Measurements from ENCODE around the gene TMEM52B.

Gene TMEM52B

DNA sequence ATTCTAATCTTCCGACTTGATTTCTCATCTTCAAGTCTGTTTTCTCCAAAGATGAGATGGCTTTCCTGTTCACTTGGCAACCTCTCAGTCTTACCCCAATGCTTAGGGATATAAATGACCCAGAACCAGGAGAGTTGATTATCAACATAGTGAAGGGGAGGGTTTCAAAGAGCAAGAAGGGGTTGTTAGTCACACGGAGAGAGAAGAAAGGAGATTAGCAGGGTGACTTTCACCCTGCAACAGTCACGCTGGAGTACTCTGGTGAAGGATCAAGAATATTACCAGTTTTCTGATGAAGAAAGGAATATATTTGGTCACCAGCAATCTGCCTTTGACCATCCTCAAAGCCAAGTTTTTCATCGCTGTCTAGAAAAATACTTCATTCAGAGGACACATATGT, at the start of gene TMEM52B:
Gene TMEM52B, plus strand, starts transcription at position 212 of the 400 bp plus-strand sequence. CDS start 543 bp downstream, outside the sequence.
- no peak for DNase-seq

DNA sequence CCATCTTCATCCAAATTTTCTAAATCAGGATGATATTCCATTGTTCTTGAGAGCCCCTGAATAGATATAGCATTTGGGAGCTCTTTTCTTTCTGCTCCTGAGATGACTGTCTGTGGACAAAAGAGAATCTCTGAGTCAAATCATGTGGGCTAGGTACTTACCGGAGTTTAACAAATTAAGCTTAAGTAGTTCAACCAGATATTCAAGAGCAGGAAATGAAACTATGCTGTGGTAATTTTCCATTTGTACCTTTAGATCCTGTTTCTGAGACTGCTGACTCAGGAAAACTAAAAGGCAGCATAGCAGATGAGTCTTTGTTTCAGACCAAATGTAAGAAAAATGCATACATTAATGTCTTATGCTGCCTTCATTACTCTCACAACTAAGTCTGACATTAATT, 48.8 kb upstream of the TMEM52B start, which contains the start of gene CLEC7A:
Gene CLEC7A, minus strand, starts transcription at position 158 of the 400 bp plus-strand sequence. Its CDS starts 117 bp downstream, at position 41.
- DNase-seq, result no peak

DNA sequence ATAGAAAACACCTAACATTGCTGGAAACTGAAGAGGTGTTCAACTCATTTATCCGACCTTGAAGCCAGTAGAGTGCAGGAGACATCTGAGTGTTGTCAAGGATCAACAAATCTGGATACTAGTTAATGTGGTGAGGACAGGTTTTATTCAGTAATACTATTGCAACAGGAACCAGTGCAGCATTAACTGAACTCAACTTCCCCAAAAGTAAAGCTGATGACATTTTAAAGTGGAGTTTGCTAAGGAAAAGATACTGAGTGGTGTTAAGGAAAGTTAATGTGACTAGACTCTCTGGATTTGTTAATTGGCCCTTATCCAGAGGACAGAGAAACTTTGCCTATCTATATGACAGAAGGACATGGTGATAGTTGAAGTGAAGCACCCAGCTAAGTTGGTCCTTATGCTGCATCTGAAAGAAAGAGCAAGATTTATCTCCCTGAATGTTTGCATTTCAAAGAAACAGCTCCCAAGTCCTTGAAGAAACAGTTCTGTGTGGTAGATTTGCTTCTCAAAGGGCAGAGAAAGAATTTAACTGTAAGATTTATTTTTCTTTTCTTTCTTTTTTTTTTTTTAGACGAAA, 47.6 kb upstream of the TMEM52B start:
- no peak for DNase-seq

DNA sequence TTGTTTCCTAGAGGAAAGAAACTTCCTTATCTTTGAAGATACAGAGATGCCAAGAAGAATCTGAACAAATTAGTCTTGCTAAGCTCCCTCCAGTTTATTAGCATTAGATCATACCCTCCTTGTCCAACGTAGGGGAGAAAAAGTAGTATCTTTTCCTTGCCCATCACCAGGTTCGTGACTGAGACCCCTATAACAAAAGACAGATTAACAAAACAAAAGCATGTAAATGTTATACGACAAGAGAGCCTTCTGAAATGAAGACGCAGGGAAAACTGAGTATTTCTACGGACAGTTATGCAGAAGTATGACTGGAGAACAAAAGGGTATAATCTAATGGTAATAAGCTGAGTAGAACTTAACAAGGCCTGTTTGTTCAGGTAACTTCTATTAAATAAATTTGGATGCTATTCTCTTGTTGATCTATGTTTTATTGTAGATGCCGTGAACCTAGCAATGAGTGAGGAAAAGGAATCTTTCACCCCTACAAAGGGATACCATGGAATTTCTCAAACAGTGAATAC, 45.9 kb upstream of the TMEM52B start:
- no peak for DNase-seq

DNA sequence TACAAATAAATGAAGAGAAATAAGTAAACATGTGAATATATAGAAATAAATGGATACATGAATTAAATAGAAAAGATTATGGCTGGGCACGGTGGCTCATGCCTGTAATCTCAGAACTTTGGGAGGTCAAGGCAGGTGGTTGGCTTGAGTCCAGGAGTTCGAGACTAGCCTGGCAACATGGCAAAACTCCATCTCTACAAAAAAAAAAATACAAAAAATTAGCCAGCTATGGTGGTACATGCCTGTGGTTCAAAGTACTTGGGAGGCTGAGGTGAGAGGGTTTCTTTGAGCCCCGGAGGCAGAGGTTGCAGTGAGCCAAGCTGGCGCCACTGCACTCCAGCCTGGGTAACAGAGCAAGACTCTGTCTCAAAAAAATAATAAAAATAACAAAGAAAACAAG, 43.7 kb upstream of the TMEM52B start:
- no peak for DNase-seq

DNA sequence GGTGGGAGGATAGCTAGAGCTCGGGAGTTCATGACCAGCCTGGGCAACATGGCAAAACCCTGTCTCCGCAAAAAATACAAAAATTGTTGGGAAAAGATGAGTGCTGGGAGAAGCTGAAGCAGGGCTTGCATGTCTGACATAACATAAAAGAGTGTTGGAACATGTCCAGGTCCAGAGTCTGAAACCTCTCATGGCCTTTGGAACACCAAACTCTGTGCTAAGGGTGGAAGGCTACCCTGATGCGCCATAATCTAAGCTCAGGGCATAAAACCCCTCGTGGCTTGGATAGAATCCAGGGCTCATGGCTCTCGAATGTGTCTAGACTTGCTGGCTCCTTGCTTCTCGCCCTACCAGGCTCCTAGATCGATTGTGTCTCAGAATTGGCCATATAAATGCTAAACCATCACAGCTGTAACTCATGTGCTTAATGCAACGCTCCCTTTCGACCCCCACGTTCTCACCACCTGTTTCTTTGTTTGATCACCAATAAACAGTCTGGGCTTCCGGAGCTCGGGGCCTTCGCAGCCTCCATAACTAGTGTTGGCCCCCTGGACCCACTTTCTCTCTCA, 42.1 kb upstream of the TMEM52B start:
- DNase-seq, result no peak

DNA sequence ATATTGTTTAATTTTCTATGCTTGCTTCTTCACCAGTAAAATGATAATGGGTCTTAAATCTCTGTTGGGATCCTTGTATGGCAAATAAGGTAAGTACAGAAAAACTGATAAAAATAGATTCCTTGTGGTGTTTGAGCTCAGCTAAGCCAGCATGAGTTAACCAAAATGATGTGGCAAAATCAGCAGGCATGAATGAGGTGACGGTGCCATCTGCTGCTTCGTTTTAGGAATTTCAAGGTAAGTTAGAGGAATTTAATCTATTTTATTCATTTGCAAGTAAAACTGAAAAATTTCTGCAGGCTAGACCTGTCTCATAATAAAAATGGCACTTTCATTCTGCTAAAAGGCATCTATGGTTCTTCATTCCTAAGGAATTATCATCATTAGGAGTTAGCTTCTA, 38.8 kb upstream of the TMEM52B start:
- DNase-seq, result peak; percentile 43

DNA sequence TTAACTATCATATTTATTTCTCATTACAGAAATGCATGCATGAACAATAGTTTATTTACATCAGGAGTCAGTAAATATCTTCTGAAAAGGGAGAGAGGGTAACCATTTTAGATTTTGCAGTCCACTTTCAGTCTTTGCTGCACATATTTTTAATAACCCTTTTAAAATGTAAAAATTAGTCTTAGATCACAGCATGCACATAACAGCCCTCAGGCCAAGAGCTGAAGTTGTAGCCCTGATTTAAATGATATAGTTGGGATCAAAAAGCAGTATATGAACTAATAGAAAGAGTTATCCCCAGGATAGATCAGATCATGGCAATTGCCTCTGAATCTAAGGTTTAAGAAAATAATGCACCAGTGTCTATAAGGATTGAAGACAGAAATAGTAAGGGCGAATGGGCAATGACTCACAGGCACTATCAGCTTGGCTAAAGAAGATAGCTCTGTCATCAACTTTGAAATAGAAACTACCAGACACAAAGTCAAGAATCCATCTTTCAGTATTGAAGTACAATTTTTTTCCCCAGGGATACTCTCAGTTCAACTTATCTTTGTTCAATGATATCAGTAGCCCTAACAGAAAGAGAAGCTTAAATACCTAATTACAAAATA, 35.7 kb upstream of the TMEM52B start:
- DNase-seq, result no peak

DNA sequence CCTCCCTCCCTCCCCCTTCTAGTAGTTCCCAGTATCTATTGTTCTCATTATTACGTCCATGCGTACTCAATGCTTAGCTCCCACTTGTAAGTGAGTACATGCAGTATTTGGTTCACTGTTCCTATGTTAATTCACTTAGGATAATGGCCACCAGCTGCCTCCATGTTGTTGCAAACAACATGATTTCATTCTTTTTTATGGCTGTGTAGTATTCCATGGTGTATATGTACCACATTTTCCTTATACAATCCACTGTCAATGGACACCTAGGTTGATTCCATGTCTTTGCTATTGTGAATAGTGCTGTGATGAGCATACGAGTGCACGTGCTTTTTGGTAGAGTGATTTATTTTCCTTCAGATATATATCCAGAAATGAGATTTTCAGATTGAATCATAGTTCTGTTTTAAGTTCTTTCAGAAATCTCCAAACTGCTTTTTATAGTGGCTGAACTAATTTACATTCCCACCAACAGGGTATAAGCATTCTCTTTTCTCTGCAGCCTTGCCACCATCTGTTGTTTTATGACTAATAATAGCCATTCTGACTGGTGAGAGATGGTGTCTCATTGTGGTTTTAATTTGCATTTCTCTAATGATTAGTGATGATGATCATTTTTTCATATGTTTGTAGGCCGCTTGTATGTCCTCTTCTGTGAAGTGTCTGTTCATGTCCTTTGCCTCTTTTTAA, 31.0 kb upstream of the TMEM52B start:
- DNase-seq, result no peak

DNA sequence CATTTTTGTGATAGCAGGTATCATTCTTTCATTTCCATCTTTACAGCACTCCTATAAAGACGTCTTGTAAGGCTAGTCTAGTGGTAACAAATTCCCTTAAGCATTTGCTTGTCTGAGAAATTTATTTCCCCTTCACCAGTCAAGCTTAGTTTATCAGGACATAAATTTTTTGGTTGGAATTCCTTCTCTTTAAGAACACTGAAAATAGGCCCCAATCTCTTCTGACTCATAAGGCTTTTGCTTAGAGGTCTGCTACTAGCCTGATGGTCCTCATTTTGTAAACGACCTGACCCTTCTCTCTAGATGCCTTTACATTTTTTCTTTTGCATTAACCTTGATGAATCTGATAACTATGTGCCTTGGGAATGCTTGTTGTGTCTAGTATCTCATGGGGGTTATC, 27.2 kb upstream of the TMEM52B start:
- no peak for DNase-seq

DNA sequence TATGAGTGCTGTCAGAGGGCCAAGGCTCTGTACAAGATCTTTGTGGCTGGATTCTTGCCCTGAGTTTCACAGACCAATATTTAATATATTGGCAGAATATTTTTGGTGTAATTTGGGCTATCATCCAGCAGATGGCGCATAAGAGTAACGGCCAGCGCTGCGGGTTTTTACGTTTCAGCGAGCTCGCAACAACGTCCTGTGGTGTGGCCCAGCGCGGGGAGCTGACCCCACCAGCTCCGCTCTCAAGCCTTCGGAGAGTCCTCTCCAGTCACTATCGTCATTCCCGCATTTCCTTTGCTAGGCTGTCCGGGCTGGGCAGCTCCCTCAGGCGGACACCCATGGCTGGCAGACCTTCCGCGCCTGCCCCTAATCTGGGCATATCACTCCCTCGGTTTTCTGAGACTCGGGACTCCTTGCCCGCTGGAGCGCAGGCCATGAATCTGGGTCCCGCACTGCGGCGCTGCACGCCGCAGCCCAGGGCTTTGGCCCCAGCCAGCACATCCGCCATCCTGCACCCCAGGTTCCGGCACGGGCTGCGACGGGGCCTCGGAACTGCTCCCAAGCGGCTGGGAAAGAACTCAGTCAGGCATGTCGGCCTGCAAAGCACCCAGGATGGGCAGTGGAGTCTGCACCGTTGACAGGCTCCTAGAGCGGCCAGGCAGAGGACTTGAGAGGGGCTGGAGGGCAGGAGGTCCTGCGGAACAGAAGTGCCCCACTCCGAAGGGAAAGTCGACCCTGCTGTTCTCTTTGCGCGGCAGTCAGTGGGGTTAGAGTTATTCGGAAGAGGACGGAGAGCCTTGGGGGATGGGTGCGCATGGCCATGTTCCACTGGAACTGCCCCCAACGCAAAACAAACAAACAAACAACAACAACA, 25.3 kb upstream of the TMEM52B start:
- peak; percentile 83 for DNase-seq

DNA sequence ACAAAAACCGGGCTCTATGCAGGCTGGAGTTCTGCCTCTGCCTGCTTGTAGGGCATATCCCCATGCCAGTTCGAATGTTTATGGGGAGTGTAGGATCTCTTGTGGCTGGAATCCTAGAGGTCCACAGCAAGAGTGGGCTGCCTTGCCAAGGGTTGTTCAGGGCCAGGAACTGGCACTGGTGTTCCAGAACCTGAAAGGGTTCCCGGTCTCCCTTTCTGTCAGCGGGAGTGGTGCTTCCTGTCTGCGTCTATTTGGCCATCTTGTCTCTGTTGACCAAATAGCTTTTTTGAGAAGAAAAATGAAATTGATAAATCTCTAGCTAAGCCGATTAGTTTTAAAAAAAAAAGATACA, 24.7 kb upstream of the TMEM52B start:
- no peak for DNase-seq

DNA sequence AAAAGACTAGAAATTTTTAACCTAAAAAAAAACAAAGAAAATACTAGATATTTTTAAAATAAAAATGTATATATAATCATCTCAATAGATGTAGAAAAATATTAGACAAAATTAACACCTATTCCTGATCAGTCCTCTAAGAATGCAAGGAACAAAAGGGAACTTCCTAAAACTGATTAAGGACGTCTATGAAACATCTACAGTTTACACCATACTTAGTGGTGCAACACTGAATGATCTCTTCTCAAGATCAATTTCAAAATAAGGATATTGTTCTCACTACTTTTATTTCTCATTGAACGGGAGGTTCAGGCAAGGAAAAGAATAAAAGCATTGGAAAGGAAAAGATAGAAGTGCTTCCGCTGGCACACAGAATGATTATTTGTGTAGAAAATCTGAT, 22.9 kb upstream of the TMEM52B start:
- no peak for DNase-seq

DNA sequence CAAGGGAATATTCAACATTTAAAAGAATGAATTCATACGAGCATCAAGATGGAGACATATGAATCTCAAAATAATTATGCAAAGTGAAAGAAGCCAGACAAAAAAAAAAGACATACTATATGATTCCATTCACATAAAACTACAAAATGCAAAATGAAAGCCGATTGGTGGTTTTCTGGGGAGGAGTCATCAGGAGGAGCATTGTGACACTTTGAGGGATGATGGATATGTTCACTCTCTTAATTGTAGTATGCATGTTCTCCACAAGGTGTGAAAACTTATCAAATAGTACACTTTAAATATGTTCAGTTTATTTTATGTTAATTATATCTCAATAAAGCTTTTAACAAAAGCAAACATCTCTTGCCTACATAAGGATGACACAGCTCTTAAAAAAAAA, 20.4 kb upstream of the TMEM52B start:
- DNase-seq, result no peak

DNA sequence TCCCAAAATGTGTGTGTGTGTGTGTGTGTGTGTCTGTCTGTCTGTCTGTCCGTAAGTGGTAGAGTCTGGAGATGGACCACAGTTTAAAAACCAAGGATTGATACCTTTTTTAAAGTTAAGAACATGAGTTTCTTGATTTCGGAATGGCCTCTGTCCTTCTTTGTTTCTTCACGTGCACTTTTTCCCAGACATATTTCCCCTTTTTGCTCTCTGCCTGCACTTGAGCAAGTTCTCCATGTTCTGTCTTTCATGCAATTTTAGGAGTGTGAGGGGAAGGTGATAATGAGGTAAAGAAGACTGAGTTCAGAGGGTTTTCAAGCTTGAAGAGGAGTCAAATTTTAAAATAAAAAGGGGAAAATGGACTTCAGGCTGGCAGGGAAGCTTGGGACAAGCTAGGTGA, 19.6 kb upstream of the TMEM52B start:
- DNase-seq, result no peak

DNA sequence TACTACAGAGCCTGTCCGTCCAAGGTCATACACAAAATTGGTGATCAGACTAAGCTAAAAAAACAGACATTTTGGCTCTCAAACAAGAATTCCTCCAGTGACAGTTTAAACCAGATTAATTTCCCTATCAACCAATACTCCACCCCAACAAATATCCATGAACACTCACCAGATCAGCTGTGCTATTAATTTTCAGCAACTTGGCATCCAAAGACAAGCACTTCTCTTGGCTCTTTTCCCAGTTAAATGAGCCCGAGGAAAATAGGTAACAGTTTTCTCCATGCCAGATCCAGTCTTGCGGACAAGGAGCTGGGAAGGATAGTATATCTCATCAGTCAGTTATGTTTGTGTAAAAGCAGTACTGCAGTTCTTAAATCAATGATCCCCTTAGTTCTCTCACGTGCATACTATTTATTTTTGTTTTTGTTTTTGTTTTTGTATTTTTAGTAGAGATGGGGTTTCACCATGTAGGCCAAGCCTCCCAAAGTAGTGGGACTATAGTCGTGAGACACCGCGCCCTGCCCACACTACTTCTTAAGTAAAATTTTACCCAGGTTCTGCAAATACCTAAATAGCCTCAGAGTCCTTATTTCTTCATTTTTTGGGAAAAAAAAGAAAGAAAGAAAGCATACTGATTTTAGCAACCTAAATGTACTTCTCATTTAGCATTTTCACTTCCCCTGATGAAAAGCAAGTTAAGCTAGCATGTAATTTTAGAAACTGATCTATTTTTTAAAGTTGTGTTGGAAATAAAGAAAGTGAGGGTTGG, 18.0 kb upstream of the TMEM52B start:
- DNase-seq, result no peak

DNA sequence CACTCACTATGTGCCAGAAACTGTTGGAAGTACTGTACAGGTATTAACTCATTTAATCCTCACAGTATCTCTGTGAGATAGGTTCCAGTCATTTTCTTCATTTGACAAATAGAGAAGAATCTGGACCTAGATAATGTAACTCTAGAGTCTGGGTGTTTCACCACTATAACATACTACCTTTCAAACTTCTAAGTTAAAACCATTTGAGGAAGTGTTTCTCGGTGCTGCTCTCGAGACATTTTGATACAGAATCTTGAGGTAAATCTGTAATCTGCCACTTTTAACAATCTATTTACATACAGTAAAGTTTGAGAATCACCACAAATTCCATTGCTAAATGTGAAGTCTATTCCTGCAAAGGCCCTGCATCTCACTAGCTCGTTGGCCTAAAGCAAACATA, 15.7 kb upstream of the TMEM52B start:
- DNase-seq, result no peak

DNA sequence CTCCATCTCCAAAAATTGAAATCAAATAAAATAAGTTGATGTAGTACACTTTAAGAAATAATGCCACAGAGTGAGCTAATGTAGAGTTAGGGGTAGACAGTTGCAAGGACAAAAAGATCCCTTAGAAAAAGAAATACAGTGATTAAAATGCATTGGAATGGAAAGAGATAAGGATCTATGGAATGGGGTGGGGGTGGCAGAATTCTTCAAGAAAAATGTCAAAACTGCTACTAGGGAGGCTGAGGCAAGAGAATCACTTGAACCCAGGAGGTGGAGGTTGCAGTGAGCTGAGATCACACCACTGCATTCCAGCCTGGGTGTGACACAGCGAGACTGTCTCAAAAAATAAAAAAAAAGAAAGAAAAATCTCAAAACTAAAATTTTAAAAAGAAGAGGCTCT, 13.4 kb upstream of the TMEM52B start:
- no peak for DNase-seq

DNA sequence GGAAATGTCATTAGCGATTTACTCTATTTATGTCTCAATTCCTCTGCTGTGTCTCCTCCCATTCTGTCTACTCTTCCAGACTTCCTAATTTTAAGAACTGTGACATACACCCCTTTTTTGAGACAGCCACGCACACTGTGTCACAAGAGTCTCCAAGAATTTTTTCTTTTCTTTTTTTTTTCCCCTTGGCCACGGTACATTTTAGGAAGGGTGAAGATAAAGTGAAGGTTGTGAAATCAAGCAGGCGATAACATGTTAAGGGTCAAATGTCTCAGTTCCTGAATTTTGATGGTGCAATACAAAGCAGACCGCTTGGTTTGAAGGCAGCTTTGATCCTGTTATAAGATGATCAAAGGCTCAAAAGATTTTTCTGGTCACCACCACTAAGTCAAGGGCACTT, 11.2 kb upstream of the TMEM52B start:
- no peak for DNase-seq

DNA sequence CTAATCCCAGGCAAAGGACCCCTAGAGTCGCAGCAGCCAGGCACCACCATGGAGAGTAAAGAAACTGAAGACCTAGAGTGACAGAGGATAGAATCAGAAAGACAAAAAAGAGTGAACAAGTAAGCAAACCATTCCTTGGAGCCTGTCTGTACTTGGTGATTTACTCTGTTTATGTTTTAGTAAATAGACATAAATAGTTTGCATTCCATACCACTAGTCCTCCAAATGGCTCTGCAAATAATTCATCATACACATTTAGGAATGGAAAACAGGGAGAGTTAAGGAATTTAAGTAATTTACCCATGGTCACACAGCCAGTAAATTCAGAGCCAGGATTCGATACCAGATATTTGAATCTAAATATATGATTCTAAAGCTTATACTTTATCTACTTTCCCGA, 9.7 kb upstream of the TMEM52B start:
- no peak for DNase-seq

DNA sequence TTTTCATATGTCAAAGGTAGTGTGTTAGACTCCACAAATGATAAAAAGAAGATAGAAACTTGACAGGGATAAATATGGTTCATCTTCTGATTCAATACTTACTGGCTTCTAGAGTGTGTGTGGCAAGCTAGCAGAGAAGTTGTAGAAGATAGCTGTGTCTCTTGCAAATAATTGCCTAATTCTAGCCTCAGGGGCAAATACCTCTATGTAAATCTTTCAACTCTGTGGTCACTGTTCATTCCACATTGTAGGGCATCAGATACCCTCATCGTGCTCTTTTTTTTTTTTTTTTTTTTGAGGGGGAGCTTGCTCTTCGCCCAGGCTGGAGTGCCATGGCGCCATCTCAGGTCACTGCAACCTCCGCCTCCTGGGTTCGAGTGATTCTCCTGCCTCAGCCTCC, 8.6 kb upstream of the TMEM52B start:
- no peak for DNase-seq
